Lower leg skin (tissue), 4 donors: ENCODE data around the gene TMTC2. TPM values are rescaled to one million over a fixed set of nuclear protein-coding genes. Genes with fewer than 3 reads are reported as not detected.

Experiments
- DNase-seq, 2 donors: peaks; one replicate each; pipeline ENCODE4 v3.0.0-alpha.2; 2019; ENCODE audit warnings: low spot score in 2 of 2
- H3K4me3 ChIP-seq: fragments of 200-600 bp; sonication (generic); 2 replicates; pipeline ENCODE4 v1.5.1; 2017; ENCODE audit warnings: mild to moderate bottlenecking, low read depth; ENCODE audit not compliant: poor library complexity, severe bottlenecking
- POLR2A ChIP-seq, 2 donors: fragments of 450-650 bp; IDR thresholded peaks; one replicate each; pipeline ENCODE4 v1.6.1; 2016 to 2017; ENCODE audit warnings: antibody characterized with exemption in 2 of 2, mild to moderate bottlenecking in 1 of 2, moderate library complexity in 1 of 2
- WGBS, 2 donors: methylation state at CpG; one replicate each; pipeline ENCODE4 v1.1.5; 2018; 5-methylcytosine and 5-hydroxymethylcytosine counted together
- intact Hi-C: fragments of 100-400 bp; cut with DNase I; formaldehyde crosslinking; loops from one replicate; pipeline ENCODE4 v1.15.0; 2023; ENCODE audit warnings: low total_unique reads
- total RNA-seq, 4 donors: library from RNA; depleted of rRNA; stranded (reverse); fragments of >200 nt; gene quantifications; one replicate each; pipeline ENCODE4 v1.1.0, GENCODE V29; 2016
- TF ChIP-seq, protein P1 (sequence below), 3 donors: fragments of 450-650 bp; IDR thresholded peaks; one replicate each; pipeline ENCODE4 v1.5.1; 2016; ENCODE audit warnings: antibody characterized with exemption in 3 of 3, mild to moderate bottlenecking in 3 of 3, moderate library complexity in 2 of 3

The TMTC2 gene
- total RNA-seq, 4 donors from 2014 or later: 12.9 to 17.4 (median 14.5) TPM

DNA sequence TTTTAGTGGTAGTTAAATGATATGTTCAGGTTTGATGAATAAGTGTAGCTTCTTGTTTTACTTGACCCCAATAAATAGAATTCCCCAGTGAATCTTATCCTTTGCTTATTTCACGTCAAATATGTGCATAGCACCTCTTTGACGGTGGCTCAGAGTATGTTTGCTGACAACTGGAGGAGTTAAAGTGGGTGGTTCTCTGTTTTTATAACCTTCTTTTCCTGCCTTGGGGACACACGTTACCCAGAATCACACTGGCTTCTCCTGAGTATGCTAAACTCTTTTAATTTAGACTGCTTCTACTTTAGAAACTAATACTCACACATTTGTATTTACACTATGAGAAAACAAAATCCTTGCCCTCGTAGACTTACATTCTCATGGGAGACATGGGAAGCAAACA, 62.3 kb downstream of the TMTC2 start:
- WGBS, 2 donors: 76 to 77% methylated on average over 4 of the region's 4 CpGs
- intact Hi-C loops: no loop called here
- no peak for TF ChIP-seq POLR2A (IDR thresholded peaks at IDR 0.05)
- H3K4me3 ChIP-seq: no peak overlapping the region
- DNase-seq: no peak

DNA sequence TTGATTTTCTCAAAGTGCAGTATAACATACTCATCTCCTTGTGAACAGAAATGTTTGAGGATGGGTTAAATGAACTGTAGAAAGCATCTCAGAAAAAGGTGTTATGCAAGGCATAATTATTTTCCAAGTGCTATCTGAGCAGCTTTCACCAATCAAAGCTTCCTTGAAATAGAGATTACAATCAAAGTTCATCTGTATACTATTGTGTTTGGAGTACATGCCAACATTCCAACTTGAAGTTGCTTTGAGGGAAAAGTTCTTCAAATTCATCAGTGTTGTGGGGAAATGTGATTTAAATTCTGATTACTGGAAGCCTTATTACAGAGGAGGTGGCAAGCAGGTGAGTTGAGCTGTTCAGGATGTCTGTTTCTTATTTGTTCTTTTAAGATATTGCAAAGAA, 68.2 kb downstream of the TMTC2 start:
- TF ChIP-seq, protein P1, sequence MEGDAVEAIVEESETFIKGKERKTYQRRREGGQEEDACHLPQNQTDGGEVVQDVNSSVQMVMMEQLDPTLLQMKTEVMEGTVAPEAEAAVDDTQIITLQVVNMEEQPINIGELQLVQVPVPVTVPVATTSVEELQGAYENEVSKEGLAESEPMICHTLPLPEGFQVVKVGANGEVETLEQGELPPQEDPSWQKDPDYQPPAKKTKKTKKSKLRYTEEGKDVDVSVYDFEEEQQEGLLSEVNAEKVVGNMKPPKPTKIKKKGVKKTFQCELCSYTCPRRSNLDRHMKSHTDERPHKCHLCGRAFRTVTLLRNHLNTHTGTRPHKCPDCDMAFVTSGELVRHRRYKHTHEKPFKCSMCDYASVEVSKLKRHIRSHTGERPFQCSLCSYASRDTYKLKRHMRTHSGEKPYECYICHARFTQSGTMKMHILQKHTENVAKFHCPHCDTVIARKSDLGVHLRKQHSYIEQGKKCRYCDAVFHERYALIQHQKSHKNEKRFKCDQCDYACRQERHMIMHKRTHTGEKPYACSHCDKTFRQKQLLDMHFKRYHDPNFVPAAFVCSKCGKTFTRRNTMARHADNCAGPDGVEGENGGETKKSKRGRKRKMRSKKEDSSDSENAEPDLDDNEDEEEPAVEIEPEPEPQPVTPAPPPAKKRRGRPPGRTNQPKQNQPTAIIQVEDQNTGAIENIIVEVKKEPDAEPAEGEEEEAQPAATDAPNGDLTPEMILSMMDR (IDR thresholded peaks at IDR 0.05): no peak
- no peak for TF ChIP-seq POLR2A (IDR thresholded peaks at IDR 0.05)
- intact Hi-C loops: no loop called here
- no peak for DNase-seq
- H3K4me3 ChIP-seq: no peak overlapping the region

DNA sequence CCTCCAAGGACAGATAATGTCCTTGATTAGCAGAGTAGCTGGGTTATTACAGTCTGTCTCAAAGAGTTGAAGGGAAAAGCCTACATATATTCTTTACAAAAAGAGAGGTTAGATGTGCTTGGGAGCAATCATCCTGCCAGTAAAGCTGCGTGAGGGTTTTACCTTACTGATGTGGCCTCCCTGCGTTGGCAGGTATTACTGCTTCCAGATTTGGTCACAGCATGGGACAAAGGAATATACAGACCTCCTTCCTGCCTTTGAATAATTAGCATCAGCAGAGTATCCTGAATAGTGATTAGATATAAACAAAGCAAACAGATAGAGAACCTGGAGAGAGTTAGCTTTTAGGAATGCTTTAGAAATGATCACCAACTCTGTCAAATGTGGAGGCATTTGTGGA, 69.6 kb downstream of the TMTC2 start:
- TF ChIP-seq, protein P1 (IDR thresholded peaks at IDR 0.05): no peak
- no peak for TF ChIP-seq POLR2A (IDR thresholded peaks at IDR 0.05)

DNA sequence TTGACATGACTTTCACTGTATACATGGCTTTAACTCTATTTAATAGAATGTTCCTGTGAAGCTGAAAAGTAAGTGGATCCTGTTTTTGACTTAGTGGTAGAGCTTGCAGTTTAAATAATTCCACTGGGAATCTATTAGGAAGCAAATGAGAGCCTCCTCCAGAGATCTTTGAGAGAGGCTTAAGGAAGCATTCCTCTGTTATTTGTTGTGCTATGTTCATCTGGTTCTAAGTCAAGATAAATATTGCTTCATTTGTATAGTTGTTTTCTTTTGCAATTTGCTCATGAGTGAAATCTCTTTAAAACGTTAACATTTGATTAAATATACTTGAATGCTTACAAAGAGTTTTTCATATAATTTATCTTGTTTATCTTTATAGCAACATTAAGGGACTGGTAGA, 70.4 kb downstream of the TMTC2 start:
- intact Hi-C loops: no loop called here
- H3K4me3 ChIP-seq: no peak overlapping the region
- DNase-seq: no peak
- TF ChIP-seq, protein P1 (IDR thresholded peaks at IDR 0.05): no peak
- TF ChIP-seq POLR2A (IDR thresholded peaks at IDR 0.05): no peak
- 49 to 72% methylated on average over 1 of the region's 1 CpG for WGBS, 2 donors

More for the DNA sequence above, 69.6 kb downstream of the TMTC2 start:
- WGBS, 2 donors: 83 to 91% methylated on average over 2 of the region's 2 CpGs
- H3K4me3 ChIP-seq: no peak overlapping the region
- no peak for DNase-seq
- intact Hi-C loops: no loop called here

DNA sequence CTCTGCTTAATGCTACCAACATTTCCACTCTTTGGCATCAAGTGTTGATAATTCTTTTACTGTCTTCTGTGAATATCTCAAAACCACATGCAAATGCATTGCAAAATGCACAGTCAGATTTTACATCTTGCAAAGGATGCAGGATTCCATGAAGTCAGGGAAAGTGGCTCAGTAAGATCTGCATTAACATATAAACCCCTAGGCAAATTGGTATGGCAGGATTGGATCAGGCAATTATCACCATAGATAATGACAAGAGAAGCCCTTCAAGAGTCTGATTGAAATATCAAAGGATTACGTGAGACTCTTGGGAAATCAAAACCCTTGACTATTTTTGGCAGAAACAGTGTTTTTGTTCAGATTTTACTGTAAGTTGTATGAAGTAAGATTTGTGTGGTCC, 71.0 kb downstream of the TMTC2 start:
- WGBS, 2 donors: 77 to 80% methylated on average over 1 of the region's 1 CpG
- TF ChIP-seq, protein P1 (IDR thresholded peaks at IDR 0.05): no peak
- no peak for TF ChIP-seq POLR2A (IDR thresholded peaks at IDR 0.05)
- no peak overlapping the region for H3K4me3 ChIP-seq
- intact Hi-C loops: no loop called here
- DNase-seq: no peak

DNA sequence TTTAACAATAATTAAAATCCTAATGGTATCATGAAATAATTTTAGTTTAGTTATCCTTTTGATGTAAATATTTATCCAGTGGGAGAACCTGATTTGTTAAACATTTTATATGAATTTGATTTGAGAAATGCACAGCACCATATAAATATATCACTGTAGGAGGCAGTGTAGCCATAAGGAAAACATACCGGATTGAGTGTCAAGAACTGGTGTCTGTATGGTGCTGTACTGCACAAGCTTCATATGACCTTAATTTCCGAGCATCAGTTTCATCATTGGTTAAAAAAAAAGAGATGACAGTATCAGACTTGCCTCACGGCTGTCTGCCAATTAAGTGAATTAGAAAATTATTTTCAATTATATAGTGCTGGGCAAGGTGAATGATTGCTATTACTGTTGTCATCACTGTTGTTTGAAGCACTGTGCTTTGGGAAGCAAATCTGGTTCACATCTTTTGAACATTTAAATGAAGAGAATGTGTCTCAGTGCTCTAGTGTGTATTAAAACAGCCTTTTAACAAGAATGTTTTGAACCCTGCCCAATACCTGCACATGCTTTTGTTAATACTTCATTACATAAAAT, 72.1 kb downstream of the TMTC2 start:
- no peak overlapping the region for H3K4me3 ChIP-seq
- intact Hi-C loops: no loop called here
- TF ChIP-seq, protein P1 (IDR thresholded peaks at IDR 0.05): no peak
- no peak for TF ChIP-seq POLR2A (IDR thresholded peaks at IDR 0.05)
- no peak for DNase-seq
- 36 to 47% methylated on average over 3 of the region's 3 CpGs for WGBS, 2 donors
